K562 (cell line): ENCODE data around the gene ENSA. TPM values are rescaled to one million over a fixed set of nuclear protein-coding genes. Genes with fewer than 3 reads are reported as not detected.
"Not testable (repeated sequence)": the region's sequence is repeated elsewhere in the genome, so short reads cannot be mapped to it uniquely, and the experiment has no call there.

Experiments
- ATAC-seq: fragments of 200-7000 bp; cut with Tn5 transposase; 3 replicates; pipeline ENCODE4 v1.9.1; 2020; ENCODE audit warnings: moderate library complexity
- BruUV-seq: library from RNA; stranded (reverse); fragments of 400-500 nt; replicated peaks from 2 replicates; lab custom pipeline; 2021; lab: Mats Ljungman, UMichigan
- CTCF ChIA-PET: fragments of 300-600 bp; formaldehyde crosslinking; extraction: SDS; loops from one replicate; lab custom pipeline; 2021; ENCODE audit warnings: low intra/inter-chr PET ratio; lab: Yijun Ruan, JAX
- POLR2A ChIA-PET: fragments of 300-600, 350-650 bp; sonication (Branson Sonifier 250); formaldehyde crosslinking; extraction: SDS; loops from one replicate; lab custom pipeline; 2021; ENCODE audit warnings: antibody characterized with exemption, inconsistent platforms; lab: Yijun Ruan, JAX
- DNase-seq, 4 experiments: peaks; one replicate each; pipeline versions ENCODE4 v3.0.0 to v3.0.0-alpha.2; 2011 to 2018; ENCODE audit warnings: low spot score in 3 of 4, mixed read lengths in 3 of 4; ENCODE audit errors: extremely low read depth in 1 of 4
- FAIRE-seq: peaks from 2 replicates; lab custom pipeline; 2011; peaks lifted over from hg19 to GRCh38; lab: Jason Lieb, UNC
- H2AFZ ChIP-seq: 2 replicates; pipeline ENCODE4 v1.6.0; 2011; ENCODE audit warnings: low read depth, low read length, control low read depth, inconsistent platforms
- H3K27ac ChIP-seq: fragments of 200-600 bp; 3 replicates; pipeline ENCODE4 v1.8.0; 2011; ENCODE audit warnings: low read depth, mild to moderate bottlenecking, control low read depth, inconsistent platforms, low read length, moderate library complexity, mixed read lengths; ENCODE audit errors: extremely low read depth
- H3K27me3 ChIP-seq, 2 experiments: fragments of 300-600 bp in 1 of 2; 2 replicates in 1 of 2; 3 replicates in 1 of 2; pipeline versions ENCODE4 v1.6.0 to v1.8.0; 2011; ENCODE audit warnings: inconsistent platforms in 2 of 2, low read length in 2 of 2, mild to moderate bottlenecking in 1 of 2, mixed read lengths in 1 of 2, moderate library complexity in 1 of 2; ENCODE audit not compliant: control insufficient read depth in 2 of 2, insufficient read depth in 2 of 2
- H3K36me3 ChIP-seq: fragments of 300-600 bp; 3 replicates; pipeline ENCODE4 v1.8.0; 2011; ENCODE audit warnings: mild to moderate bottlenecking, low read length, inconsistent platforms; ENCODE audit not compliant: control insufficient read depth, insufficient read depth
- H3K4me1 ChIP-seq, 2 experiments: fragments of 200-600 bp in 1 of 2; replicated peaks in 1 of 2; 2 replicates in 1 of 2; 3 replicates in 1 of 2; pipeline versions ENCODE4 v1.5.1 to v1.8.0; 2011; ENCODE audit warnings: inconsistent platforms in 2 of 2, low read length in 2 of 2, mild to moderate bottlenecking in 1 of 2, mixed read lengths in 1 of 2, moderate library complexity in 1 of 2; ENCODE audit not compliant: control insufficient read depth in 2 of 2, insufficient read depth in 2 of 2
- H3K4me2 ChIP-seq: 2 replicates; pipeline ENCODE4 v1.6.1; 2011; ENCODE audit warnings: low read length, control low read depth, inconsistent platforms, mixed read lengths; ENCODE audit not compliant: insufficient read depth
- H3K4me3 ChIP-seq: fragments of 200-600 bp; sonication (generic), shearing (Covaris generic); 2 replicates; pipeline ENCODE4 v1.5.1; 2016; ENCODE audit warnings: control low read depth, inconsistent platforms
- H3K79me2 ChIP-seq: fragments of 200-600 bp; 3 replicates; pipeline ENCODE4 v1.8.0; 2011; ENCODE audit warnings: low read length, inconsistent platforms; ENCODE audit not compliant: control insufficient read depth, insufficient read depth
- H3K9ac ChIP-seq, 2 experiments: 2 replicates each; pipeline versions ENCODE4 v1.6.0 to v1.6.1; 2011; ENCODE audit warnings: low read depth in 2 of 2, low read length in 2 of 2, control low read depth in 1 of 2, inconsistent platforms in 1 of 2, mild to moderate bottlenecking in 1 of 2, mixed read lengths in 1 of 2; ENCODE audit not compliant: insufficient read depth in 1 of 2
- H3K9me1 ChIP-seq: one replicate; pipeline ENCODE4 v1.6.0; 2011; ENCODE audit warnings: inconsistent platforms, mild to moderate bottlenecking, low read length, moderate library complexity; ENCODE audit not compliant: control insufficient read depth, insufficient read depth
- H3K9me3 ChIP-seq: replicated peaks from 2 replicates; pipeline ENCODE4 v1.5.1; 2011; ENCODE audit warnings: low read depth, low read length, inconsistent platforms; ENCODE audit not compliant: control insufficient read depth, insufficient read depth
- H4K20me1 ChIP-seq: replicated peaks from 2 replicates; pipeline ENCODE4 v1.6.1; 2011; ENCODE audit warnings: low read length, inconsistent platforms, mixed read lengths; ENCODE audit not compliant: control insufficient read depth, insufficient read depth
- ADNP ChIP-seq: fragments of 200-800 bp; sonication (Bioruptor generic); IDR thresholded peaks from 2 replicates; pipeline ENCODE4 v1.6.1; 2016; ENCODE audit warnings: missing genetic modification characterization, missing compliant biosample characterization
- FOXJ3 ChIP-seq: sonication (generic); formaldehyde crosslinking; IDR thresholded peaks from 2 replicates; pipeline ENCODE4 v1.4.0; 2020; ENCODE audit warnings: mild to moderate bottlenecking, missing genetic modification reagents
- HMBOX1 ChIP-seq: sonication (generic); IDR thresholded peaks from 2 replicates; pipeline ENCODE4 v1.6.1; 2016
- MLX ChIP-seq, 2 experiments: fragments of 450-650 bp in 1 of 2; sonication (generic) in 1 of 2; formaldehyde crosslinking; conservative IDR thresholded peaks; 2 replicates each; pipeline versions ENCODE4 v1.4.0 to v1.8.1; 2020 to 2022; ENCODE audit warnings: mild to moderate bottlenecking in 1 of 2, missing genetic modification reagents in 1 of 2
- PCBP1 ChIP-seq: fragments of 200-400 bp; formaldehyde crosslinking; IDR thresholded peaks from 2 replicates; pipeline ENCODE4 v1.6.1; 2018; ENCODE audit warnings: mild to moderate bottlenecking, low read depth, low read length; ENCODE audit not compliant: poor library complexity, severe bottlenecking
- POLR2A ChIP-seq: fragments of 450-650 bp; conservative IDR thresholded peaks from 2 replicates; pipeline ENCODE4 v1.6.1; 2016
- TAF9B ChIP-seq: fragments of 450-650 bp; IDR thresholded peaks from 2 replicates; pipeline ENCODE4 v1.6.1; 2018; ENCODE audit warnings: mild to moderate bottlenecking; ENCODE audit not compliant: partially characterized antibody
- TCF3 ChIP-seq: sonication (generic); formaldehyde crosslinking; IDR thresholded peaks from 2 replicates; pipeline ENCODE4 v1.4.0; 2020; ENCODE audit warnings: mild to moderate bottlenecking, missing genetic modification reagents
- XRCC5 ChIP-seq: fragments of 200-400 bp; formaldehyde crosslinking; IDR thresholded peaks from 2 replicates; pipeline ENCODE4 v1.6.1; 2017; ENCODE audit warnings: low read depth, mild to moderate bottlenecking, low read length
- ZNF121 ChIP-seq: sonication (generic); formaldehyde crosslinking; conservative IDR thresholded peaks from 2 replicates; pipeline ENCODE4 v1.8.0; 2022; ENCODE audit warnings: missing genetic modification reagents
- ZNF586 ChIP-seq: fragments of 450-650 bp; formaldehyde crosslinking; conservative IDR thresholded peaks from 2 replicates; pipeline ENCODE4 v1.4.0; 2020; ENCODE audit warnings: mild to moderate bottlenecking, moderate library complexity
- ZNF766 ChIP-seq: fragments of 200-800 bp; sonication (Bioruptor generic); conservative IDR thresholded peaks from 2 replicates; pipeline ENCODE4 v1.6.1; 2016; ENCODE audit warnings: missing genetic modification characterization, missing compliant biosample characterization
- WGBS: fragments of 100-300 bp; shearing (Covaris generic); methylation state at CpG from one replicate; pipeline ENCODE4 v1.1.6; 2016; ENCODE audit warnings: low coverage, mixed read lengths; ENCODE audit not compliant: insufficient coverage; ENCODE audit errors: missing lambda C conversion rate; 5-methylcytosine and 5-hydroxymethylcytosine counted together
- in situ Hi-C: fragments of 300-500 bp; cut with MboI; formaldehyde crosslinking; loops from 4 replicates; pipeline ENCODE4 v1.15.0; 2018; ENCODE audit warnings: inconsistent platforms, mixed read lengths
- intact Hi-C: fragments of 100-400 bp; cut with micrococcal nuclease; formaldehyde crosslinking; loops from 2 replicates; pipeline ENCODE4 v1.14.2; 2022
- polyA plus RNA-seq, 8 experiments: library from polyadenylated mRNA; depleted of rRNA in 4 of 8; stranded (reverse) in 5 of 8; unstranded in 3 of 8; fragments of >200 nt; fragmentation: Nextera tagmentation in 2 of 8; fragmentation: Illumina TruSeq in 1 of 8; extraction: Ambion mirVana in 2 of 8; extraction: Trizol in 1 of 8; gene quantifications; 2 replicates each; pipeline versions ENCODE4 v1.2.1 to v1.2.3, GENCODE V29; 2011 to 2014; ENCODE audit warnings: inconsistent platforms in 1 of 8, missing spikeins in 1 of 8
- total RNA-seq, 7 experiments: library from RNA; depleted of rRNA in 6 of 7; stranded (reverse); fragments of >200 nt in 6 of 7; fragmentation: Illumina TruSeq in 2 of 7; extraction: Trizol in 2 of 7; gene quantifications; 2 replicates each; pipeline versions ENCODE4 v1.2.1 to v1.2.3, GENCODE V29; 2011 to 2021; ENCODE audit warnings: low replicate concordance in 1 of 7

The ENSA gene
- total and polyA plus RNA-seq, 9 of the 15 experiments (the other 6 are each of a cell fraction or from before 2014, with no cell fraction given): 68.1 to 605 (median 188) TPM

GRCh38 chr1:150624134-150624533 lies 5.3 kb downstream of the ENSA start:
- POLR2A ChIA-PET: interaction anchor here (0.6 to 1.4 kb wide), 6 partner anchors 44 to 358 kb away, joined by 3 to 7 read pairs (median 3); partner anchors contain the start of genes ANXA9, GOLPH3L and MCL1
- BruUV-seq: not testable (repeated sequence)

GRCh38 chr1:150622303-150622975 lies 7.0 kb downstream of the ENSA start:
- Histone ChIP-seq H3K9me1 (no peaks in the 10 kb centered on the region), H3K27me3 (no peaks in the 10 kb centered on the region), H3K4me1 (peaks cover 31 to 46% of the 10 kb centered on the region in 2 experiments), H3K36me3 (peaks cover 85% of the 10 kb centered on the region), H3K79me2 (peaks cover 38% of the 10 kb centered on the region), H3K4me3 (no peak overlapping the region), H3K9ac (peak overlapping the region; percentile 23 to 46; a peak in 2 of 4 replicates), H4K20me1 (no peaks in the 10 kb centered on the region), H3K9me3 (no peaks in the 10 kb centered on the region), H3K4me2 (no peak overlapping the region; the same call in 1 of the 2 replicates), H2AFZ (no peak overlapping the region), H3K27ac (peak overlapping the region; percentile 59)
- no TSS peak for BruUV-seq
- FAIRE-seq: peak; percentile 73
- POLR2A ChIA-PET: interaction anchor here (0.6 to 1.1 kb wide), 3 partner anchors 43 to 93 kb away, joined by 3 to 4 read pairs (median 3); partner anchors contain the start of gene MCL1
- peak; percentile 46 to 58 (median 48) for DNase-seq
- ATAC-seq: peak; percentile 31
- intact Hi-C loops (loop anchor here (1.0 to 10.0 kb wide), 3 partner anchors 73 to 302 kb away; partner anchors contain the start of genes SETDB1 and TARS2), in situ Hi-C loops (no loop called here)
- WGBS: 29% methylated on average over 5 of the region's 8 CpGs
- CTCF ChIA-PET: interaction anchor here (0.6 to 1.5 kb wide), 3 partner anchors 59 to 373 kb away, joined by 3 to 6 read pairs (median 3); no protein-coding TSS in a partner anchor
- TF ChIP-seq HMBOX1 (peak; percentile 80), ZNF766 (CRISPR knock-in tag) (no peak), ZNF586 (CRISPR knock-in tag) (no peak), TCF3 (CRISPR knock-in tag) (peak; percentile 48), ZNF121 (no peak), PCBP1 (no peak), TAF9B (no peak), XRCC5 (no peak), MLX (CRISPR knock-in tag; conservative IDR thresholded peaks at IDR 0.05) (no peak), FOXJ3 (CRISPR knock-in tag) (no peak), ADNP (tag) (no peak)

More at GRCh38 chr1:150624134-150624533, 5.3 kb downstream of the ENSA start:
- Histone ChIP-seq H3K79me2 (peaks cover 50% of the 10 kb centered on the region), H3K36me3 (peaks cover 79% of the 10 kb centered on the region), H3K4me1 (peaks cover 28 to 50% of the 10 kb centered on the region in 2 experiments)
- in situ Hi-C loops, H3K4me2 ChIP-seq, ATAC-seq, H3K9ac ChIP-seq, H3K27me3 ChIP-seq, H3K9me1 ChIP-seq, CTCF ChIA-PET, FAIRE-seq, H3K9me3 ChIP-seq, DNase-seq, H2AFZ ChIP-seq, H3K27ac ChIP-seq, H3K4me3 ChIP-seq, H4K20me1 ChIP-seq: not testable (repeated sequence)
- intact Hi-C loops: loop anchor here (10.0 kb wide), 2 partner anchors 139 to 301 kb away; partner anchors contain the start of genes SETDB1 and TARS2
- 57% methylated on average over 1 of the region's 1 CpG for WGBS
- 0 out of 2 replicates have a peak, but pooled peaks have one; percentile 26 for TF ChIP-seq POLR2A
